PC-3 (cell line): Measurements from ENCODE around the gene PPT2.

ENCODE experiments used
- EZH2 ChIP-seq: fragments of 300-600 bp; sonication (generic); IDR thresholded peaks from one replicate; pipeline ENCODE4 v1.6.1; 2017; ENCODE audit warnings: antibody characterized with exemption, mild to moderate bottlenecking, low read length; ENCODE audit not compliant: unreplicated experiment
- EZH2phosphoT487 ChIP-seq: fragments of 300-600 bp; sonication (generic); IDR thresholded peaks from 2 replicates; pipeline ENCODE4 v1.6.1; 2018; ENCODE audit warnings: mild to moderate bottlenecking, antibody characterized with exemption, low read length, borderline replicate concordance
- TF ChIP-seq, protein P1 (sequence below): fragments of 300-600 bp; sonication (generic); conservative IDR thresholded peaks from 2 replicates; pipeline ENCODE4 v1.5.1; 2017; ENCODE audit warnings: antibody characterized with exemption, low read depth, mild to moderate bottlenecking, low read length

DNA sequence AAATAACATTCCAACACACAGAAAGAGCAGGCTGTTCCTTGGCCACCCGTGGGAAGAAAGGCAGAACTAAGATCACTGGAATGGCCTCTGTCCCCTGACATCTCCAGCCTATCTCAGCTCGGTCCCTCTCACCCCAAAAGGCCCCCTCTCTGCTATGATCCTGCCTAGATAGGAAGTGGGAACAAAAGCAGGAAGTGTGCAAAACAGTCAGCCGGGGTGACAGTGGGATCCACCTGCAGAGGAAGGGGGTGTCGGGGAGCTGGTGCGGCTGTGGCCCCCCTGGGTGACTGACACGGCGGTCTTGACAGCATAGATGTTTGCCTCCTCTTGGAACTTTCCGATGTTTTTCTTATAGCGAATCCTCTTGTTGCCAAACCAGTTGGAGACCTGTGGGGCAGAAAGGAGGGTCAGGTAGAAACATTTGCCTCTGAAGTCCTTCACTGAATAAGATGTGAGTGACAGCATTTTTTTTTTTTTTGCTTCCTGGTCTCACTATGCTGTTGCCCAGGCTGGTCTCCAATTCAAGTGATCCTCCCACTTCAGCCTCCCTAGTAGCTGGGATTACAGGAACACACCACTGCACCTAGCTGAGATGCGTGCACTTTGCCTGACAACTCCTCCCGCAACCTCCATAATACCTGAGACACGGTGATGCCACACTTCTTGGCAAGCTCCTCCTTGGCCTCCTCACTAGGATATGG is 33.2 kb downstream of the PPT2 start:
- TF ChIP-seq EZH2 (no peak), EZH2phosphoT487 (no peak)
- TF ChIP-seq, protein P1, sequence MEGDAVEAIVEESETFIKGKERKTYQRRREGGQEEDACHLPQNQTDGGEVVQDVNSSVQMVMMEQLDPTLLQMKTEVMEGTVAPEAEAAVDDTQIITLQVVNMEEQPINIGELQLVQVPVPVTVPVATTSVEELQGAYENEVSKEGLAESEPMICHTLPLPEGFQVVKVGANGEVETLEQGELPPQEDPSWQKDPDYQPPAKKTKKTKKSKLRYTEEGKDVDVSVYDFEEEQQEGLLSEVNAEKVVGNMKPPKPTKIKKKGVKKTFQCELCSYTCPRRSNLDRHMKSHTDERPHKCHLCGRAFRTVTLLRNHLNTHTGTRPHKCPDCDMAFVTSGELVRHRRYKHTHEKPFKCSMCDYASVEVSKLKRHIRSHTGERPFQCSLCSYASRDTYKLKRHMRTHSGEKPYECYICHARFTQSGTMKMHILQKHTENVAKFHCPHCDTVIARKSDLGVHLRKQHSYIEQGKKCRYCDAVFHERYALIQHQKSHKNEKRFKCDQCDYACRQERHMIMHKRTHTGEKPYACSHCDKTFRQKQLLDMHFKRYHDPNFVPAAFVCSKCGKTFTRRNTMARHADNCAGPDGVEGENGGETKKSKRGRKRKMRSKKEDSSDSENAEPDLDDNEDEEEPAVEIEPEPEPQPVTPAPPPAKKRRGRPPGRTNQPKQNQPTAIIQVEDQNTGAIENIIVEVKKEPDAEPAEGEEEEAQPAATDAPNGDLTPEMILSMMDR: no peak
